HCT116 (cell line): Measurements from ENCODE around the gene TBRG4.

Experiments used
- CTCF ChIP-seq, 3 experiments: fragments of 200-600 bp in 1 of 3; sonication (generic) in 1 of 3; IDR thresholded peaks in 2 of 3; conservative IDR thresholded peaks in 1 of 3; 2 replicates each; pipeline ENCODE4 v1.5.1; 2012 to 2017; ENCODE audit warnings: low read depth in 2 of 3, low read length in 2 of 3, antibody characterized with exemption in 1 of 3, borderline replicate concordance in 1 of 3, control low read depth in 1 of 3, mild to moderate bottlenecking in 1 of 3, mixed read lengths in 1 of 3, mixed run types in 1 of 3, moderate library complexity in 1 of 3; ENCODE audit not compliant: insufficient read depth in 1 of 3
- FOSL1 ChIP-seq: IDR thresholded peaks from 2 replicates; pipeline ENCODE4 v1.6.1; 2012; ENCODE audit warnings: low read depth
- JUND ChIP-seq: IDR thresholded peaks from 2 replicates; pipeline ENCODE4 v1.6.1; 2012
- POLR2A ChIP-seq: IDR thresholded peaks from 2 replicates; pipeline ENCODE4 v1.7.0; 2011; ENCODE audit warnings: borderline replicate concordance; ENCODE audit not compliant: insufficient read depth, insufficient read length; ENCODE audit errors: extremely low read depth
- POLR2AphosphoS5 ChIP-seq: IDR thresholded peaks from 2 replicates; pipeline ENCODE4 v1.6.1; 2011; ENCODE audit warnings: mild to moderate bottlenecking, low read depth, low read length, moderate library complexity
- REST ChIP-seq: IDR thresholded peaks from 2 replicates; pipeline ENCODE4 v1.6.1; 2012; ENCODE audit warnings: low read depth
- ZBTB33 ChIP-seq: IDR thresholded peaks from 2 replicates; pipeline ENCODE4 v1.6.1; 2011; ENCODE audit warnings: mild to moderate bottlenecking, low read length, moderate library complexity; ENCODE audit not compliant: insufficient replicate concordance; ENCODE audit errors: extremely low read depth

GRCh38 chr7:45131891-45132290 lies 20.4 kb upstream of the TBRG4 start:
- TF ChIP-seq CTCF (IDR thresholded peaks at IDR 0.05 in 2 of 3, conservative IDR thresholded peaks at IDR 0.05 in 1 of 3; ENCODE audit: borderline replicate concordance in 1 of 3, insufficient read depth in 1 of 3, low read depth in 2 of 3, low read length in 2 of 3) (no peak), POLR2AphosphoS5 (no peak), ZBTB33 (no peak), FOSL1 (no peak), POLR2A (no peak), REST (no peak), JUND (no peak)
